Skeletal muscle satellite cell (primary cell): ENCODE results near the gene S100A3.
A peak's percentile ranks its signal among the peaks of the same experiment; 100 is the strongest.

Source experiments
- H3K27me3 ChIP-seq: 2 replicates; pipeline ENCODE4 v1.7.0; 2013; ENCODE audit warnings: low read length; ENCODE audit not compliant: control insufficient read depth, insufficient read depth
- H3K36me3 ChIP-seq: 2 replicates; pipeline ENCODE4 v1.7.0; 2013; ENCODE audit warnings: mild to moderate bottlenecking, control low read depth, low read length; ENCODE audit not compliant: insufficient read depth
- H3K4me1 ChIP-seq: 2 replicates; pipeline ENCODE4 v1.7.0; 2013; ENCODE audit warnings: low read length; ENCODE audit not compliant: control insufficient read depth, insufficient read depth
- H3K4me2 ChIP-seq: 2 replicates; pipeline ENCODE4 v1.7.0; 2013; ENCODE audit warnings: mild to moderate bottlenecking, low read length
- H3K4me3 ChIP-seq: 2 replicates; pipeline ENCODE4 v1.7.0; 2013; ENCODE audit warnings: low read length
- H3K9ac ChIP-seq: 2 replicates; pipeline ENCODE4 v1.7.0; 2013; ENCODE audit warnings: mild to moderate bottlenecking, low read depth, low read length, moderate library complexity
- H3K9me3 ChIP-seq: replicated peaks from 2 replicates; pipeline ENCODE4 v1.7.0; 2013; ENCODE audit warnings: mild to moderate bottlenecking, control low read depth, low read length

Gene S100A3

DNA sequence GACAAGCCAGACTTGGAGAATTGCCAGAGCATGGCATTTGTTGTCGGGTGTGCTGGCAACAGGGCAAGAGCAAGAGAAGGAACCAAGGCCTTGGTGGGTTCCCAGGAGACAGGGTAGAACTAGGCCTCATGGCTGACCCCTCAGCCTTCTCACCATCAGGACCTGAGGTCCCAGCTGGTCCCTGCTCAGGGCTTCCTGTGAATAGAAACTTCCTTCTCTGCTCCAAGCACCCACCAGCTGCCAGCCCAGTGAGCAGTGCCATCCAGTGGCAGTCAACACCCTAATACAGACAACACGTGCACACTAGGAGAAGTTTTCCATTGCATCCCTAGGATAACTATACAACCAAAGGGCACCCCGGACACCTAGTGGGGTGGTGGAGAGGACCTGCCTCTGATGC is 36.0 kb downstream of the S100A3 start:
- Histone ChIP-seq H3K9ac (no peak overlapping the region), H3K4me1 (peaks cover 8% of the 10 kb centered on the region), H3K4me2 (no peak overlapping the region), H3K9me3 (no peaks in the 10 kb centered on the region), H3K4me3 (no peak overlapping the region), H3K27me3 (no peaks in the 10 kb centered on the region), H3K36me3 (no peaks in the 10 kb centered on the region)

DNA sequence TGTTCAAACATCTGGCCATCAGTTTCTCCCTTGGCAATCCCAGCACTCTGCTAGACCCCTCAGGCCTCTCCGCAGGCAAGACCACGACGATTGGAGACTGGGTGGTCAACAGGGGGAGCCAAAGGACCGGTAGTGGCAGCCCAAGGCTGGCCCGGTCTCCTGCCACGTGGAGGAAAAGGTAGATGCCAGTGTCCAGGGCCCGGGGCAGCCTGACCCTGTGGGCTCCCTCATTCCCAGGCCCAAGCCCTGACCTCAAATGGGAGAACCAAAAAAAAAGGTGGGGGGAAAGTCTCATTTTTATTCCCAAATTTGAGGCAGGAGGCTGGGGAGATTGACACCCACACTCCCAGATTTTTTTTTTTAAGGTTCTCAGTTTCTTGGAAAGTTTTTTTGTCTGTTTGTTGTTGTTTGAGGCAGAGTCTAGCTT is 38.1 kb downstream of the S100A3 start:
- Histone ChIP-seq H3K36me3 (no peaks in the 10 kb centered on the region), H3K9ac (peak overlapping the region; percentile 59), H3K9me3 (no peaks in the 10 kb centered on the region), H3K4me3 (no peak overlapping the region), H3K4me1 (peaks cover 28% of the 10 kb centered on the region), H3K4me2 (no peak overlapping the region), H3K27me3 (no peaks in the 10 kb centered on the region)

DNA sequence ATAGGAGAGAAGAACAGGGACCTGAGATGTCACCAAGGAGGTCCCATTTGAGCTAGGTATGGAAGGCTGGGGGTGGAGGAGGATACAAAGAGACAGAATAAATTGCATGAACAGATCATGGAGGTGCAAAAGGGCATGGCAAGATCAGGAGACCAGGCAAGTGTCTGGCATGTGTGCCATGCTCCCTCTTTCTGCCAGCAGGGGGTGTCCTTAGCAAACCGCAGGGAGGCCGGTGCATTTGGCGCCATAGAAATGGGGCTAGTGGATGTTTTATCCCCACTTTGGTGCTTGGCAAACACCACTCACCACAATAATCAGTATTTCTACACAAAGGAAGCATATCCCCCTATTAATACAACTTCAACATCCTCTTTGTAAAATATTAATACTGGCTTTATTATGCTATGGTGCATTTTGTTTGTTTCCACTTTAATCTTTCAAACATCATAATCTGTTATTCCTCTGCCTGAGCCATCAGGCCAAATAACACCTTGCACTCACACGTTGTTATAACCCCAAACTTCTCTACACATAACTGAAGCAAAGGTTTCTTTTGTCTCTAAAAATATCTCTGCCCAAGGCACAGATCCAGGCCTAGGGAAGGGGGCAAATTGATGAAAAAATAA is 39.2 kb downstream of the S100A3 start:
- H3K27me3 ChIP-seq = no peaks in the 10 kb centered on the region
- H3K9me3 ChIP-seq = no peaks in the 10 kb centered on the region
- no peak overlapping the region for H3K9ac ChIP-seq
- peaks cover 36% of the 10 kb centered on the region for H3K4me1 ChIP-seq
- no peaks in the 10 kb centered on the region for H3K36me3 ChIP-seq
- H3K4me3 ChIP-seq = no peak overlapping the region
- no peak overlapping the region for H3K4me2 ChIP-seq

DNA sequence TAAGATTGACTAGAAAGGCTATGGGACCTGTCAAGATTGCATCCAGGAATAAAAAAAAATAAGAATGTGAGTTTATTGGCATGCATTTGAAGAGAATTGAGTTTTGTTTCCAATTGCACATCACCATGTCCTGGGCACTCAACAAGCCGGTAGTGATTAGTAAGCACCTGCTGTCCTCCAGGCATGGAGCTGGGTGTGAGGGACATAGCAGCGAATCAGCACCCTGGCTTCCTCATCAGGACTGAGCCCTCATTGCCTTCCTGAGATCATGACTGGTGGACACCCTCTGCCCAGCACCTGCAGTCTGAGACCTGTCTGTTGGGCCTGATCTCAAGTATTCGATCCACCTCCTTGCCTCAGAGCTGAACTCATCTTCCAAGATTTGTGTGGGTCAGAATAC is 40.0 kb downstream of the S100A3 start:
- no peaks in the 10 kb centered on the region for H3K27me3 ChIP-seq
- peaks cover 36% of the 10 kb centered on the region for H3K4me1 ChIP-seq

DNA sequence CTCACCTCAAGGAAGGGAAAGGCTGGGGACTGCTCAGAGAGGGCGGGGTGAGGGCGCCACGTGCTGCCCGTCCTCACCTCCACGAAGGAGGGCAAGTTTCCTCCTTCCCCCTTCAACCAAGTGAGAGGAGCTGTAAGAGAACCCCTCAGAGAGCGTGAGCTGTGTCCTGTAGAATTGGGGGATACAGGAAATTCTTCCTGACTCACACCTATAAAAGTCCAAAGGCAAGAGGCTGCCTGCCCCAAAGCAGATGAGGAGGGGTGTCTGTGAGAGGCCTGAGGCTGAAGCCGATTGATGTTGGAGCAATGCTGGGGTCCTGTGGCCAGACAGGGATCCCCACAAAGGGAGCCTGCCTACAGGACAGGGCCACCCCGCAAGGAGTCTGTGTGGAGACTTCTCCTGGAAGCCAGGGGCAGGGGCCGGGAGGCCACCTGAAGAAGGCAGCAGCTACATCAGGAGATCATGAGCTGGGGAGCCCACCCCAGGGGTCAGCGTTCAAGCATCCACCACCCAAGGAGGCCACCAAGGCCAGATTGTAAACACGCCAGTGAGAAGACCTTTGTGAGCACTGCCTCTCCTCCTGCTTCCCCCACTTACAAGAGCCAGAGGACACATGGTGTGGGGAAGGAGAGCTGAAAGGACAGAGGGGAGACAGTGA is 41.0 kb downstream of the S100A3 start:
- Histone ChIP-seq H3K4me2 (no peak overlapping the region), H3K9me3 (no peaks in the 10 kb centered on the region), H3K4me1 (peaks cover 36% of the 10 kb centered on the region), H3K27me3 (no peaks in the 10 kb centered on the region), H3K36me3 (no peaks in the 10 kb centered on the region), H3K9ac (no peak overlapping the region), H3K4me3 (no peak overlapping the region)

More for the DNA sequence above, 40.0 kb downstream of the S100A3 start:
- Histone ChIP-seq H3K4me3 (no peak overlapping the region), H3K4me2 (no peak overlapping the region), H3K9me3 (no peaks in the 10 kb centered on the region), H3K36me3 (no peaks in the 10 kb centered on the region), H3K9ac (no peak overlapping the region)

DNA sequence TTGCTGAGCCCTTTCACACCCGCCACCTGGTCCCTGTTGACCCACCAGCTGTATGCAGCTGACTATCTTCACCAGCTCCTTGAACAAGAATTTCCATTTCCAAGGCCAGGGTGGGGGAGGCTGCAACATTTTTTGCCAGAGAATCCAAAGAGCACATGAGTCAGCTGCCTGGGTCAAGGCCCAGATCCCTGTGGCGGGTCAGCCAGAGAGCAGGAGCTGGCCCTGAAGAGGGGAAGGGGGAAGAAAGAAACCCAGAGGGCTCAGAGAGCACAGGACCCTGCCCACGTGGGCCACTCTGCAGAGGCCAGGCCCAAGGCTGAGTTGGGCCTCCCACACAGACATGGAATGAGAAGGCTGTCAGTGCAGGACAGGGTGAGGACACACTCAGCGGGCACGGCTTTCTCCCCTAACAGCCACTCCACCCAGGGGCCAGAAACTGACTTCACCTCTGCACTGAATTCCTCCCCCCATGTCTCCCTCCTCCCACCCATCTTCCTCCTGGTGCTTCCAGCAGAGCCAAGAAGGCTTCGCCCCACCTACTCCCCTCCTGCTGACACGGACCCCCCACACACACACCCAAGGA is 42.1 kb downstream of the S100A3 start:
- H3K4me3 ChIP-seq = no peak overlapping the region
- peaks cover 36% of the 10 kb centered on the region for H3K4me1 ChIP-seq
- H3K36me3 ChIP-seq = no peaks in the 10 kb centered on the region
- H3K9ac ChIP-seq = peak overlapping the region; percentile 49
- no peaks in the 10 kb centered on the region for H3K27me3 ChIP-seq
- peak overlapping the region; percentile 74 for H3K4me2 ChIP-seq
- H3K9me3 ChIP-seq = no peaks in the 10 kb centered on the region

DNA sequence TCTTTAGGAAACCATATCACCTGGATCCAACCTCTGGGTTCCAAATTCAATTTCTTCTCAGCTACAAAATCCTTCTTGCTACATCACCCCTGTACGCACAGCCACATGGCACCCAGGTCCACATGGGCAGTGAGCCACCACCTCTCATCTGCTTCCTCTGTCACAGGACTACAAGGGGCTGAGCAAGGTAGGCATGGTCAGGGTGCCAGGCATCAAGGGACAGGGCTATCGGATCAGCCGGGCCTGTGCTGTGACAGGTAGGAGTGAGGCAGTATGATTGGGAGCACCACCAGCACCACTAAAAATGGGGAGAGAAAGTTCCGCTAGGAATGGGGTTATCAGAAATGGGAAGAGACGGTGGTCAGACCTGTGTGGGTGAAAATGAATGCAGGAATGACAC is 42.7 kb downstream of the S100A3 start:
- H3K4me3 ChIP-seq = peak overlapping the region; percentile 17
- no peaks in the 10 kb centered on the region for H3K27me3 ChIP-seq
- H3K4me2 ChIP-seq = peak overlapping the region; percentile 74
- H3K9ac ChIP-seq = no peak overlapping the region
- H3K4me1 ChIP-seq = peaks cover 36% of the 10 kb centered on the region
- H3K9me3 ChIP-seq = no peaks in the 10 kb centered on the region
- no peaks in the 10 kb centered on the region for H3K36me3 ChIP-seq

DNA sequence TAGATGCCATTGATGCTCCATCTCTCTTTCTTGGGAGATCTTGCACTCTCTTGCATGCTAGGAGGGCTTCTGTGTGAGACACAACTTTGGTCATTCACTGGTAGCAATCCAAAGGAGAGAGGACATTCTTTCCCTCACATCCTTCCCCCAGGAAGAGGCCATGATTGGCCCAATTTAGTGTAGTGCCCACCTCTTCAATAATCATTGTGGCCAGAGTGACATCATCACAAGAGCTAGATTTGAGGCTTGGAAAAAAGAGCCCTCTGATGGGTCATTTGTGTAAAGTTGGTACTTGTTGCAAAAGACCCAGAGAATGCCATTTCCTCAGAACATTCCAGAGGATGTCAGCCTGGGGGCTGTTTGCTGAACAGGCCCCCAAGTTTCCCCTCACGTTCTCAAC is 43.5 kb downstream of the S100A3 start:
- no peaks in the 10 kb centered on the region for H3K36me3 ChIP-seq
- no peak overlapping the region for H3K4me3 ChIP-seq
- no peaks in the 10 kb centered on the region for H3K9me3 ChIP-seq
- no peak overlapping the region for H3K4me2 ChIP-seq
- peaks cover 1% of the 10 kb centered on the region for H3K27me3 ChIP-seq
- no peak overlapping the region for H3K9ac ChIP-seq
- peaks cover 33% of the 10 kb centered on the region for H3K4me1 ChIP-seq

DNA sequence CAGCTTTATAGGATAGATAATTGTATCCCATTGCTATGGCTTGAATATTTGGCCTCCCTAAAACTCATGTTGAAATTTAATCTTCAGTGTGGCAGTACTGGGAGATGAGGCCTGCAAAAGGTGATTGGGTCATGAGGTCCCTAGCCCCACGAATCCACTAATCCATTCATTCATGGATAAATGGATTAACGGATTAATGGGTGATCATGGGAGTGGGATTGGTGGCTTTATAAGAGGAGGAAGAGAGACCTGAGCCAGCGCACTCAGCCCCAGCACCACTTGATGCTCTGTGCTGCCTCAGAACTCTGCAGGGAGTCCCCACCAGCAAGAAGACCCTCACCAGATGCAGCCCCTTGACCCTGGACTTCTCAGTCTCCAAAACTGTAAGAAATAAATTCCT is 45.3 kb downstream of the S100A3 start:
- no peak overlapping the region for H3K9ac ChIP-seq
- H3K9me3 ChIP-seq = no peaks in the 10 kb centered on the region
- no peak overlapping the region for H3K4me2 ChIP-seq
- H3K4me3 ChIP-seq = no peak overlapping the region
- peaks cover 33% of the 10 kb centered on the region for H3K4me1 ChIP-seq
- no peaks in the 10 kb centered on the region for H3K36me3 ChIP-seq
- peaks cover 18% of the 10 kb centered on the region for H3K27me3 ChIP-seq

DNA sequence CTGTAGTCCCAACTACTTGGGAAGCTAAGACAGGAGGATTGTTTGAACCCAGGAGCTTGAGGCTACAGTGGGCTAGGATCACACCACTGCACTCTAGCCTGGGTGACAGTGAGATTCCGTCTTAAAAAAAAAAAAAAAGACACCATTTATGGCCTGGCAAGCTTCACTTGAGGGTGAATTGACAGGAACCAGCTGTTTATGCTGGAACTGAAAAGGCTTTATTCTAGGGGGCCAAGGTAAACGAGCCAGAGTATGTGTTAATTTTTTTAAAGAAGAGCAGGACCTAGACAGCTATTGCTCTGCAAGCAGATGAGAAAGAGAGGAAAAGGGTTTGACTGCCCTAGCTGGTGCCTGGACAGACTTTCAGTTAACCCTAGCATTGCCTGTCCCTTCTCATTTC is 50.3 kb downstream of the S100A3 start:
- Histone ChIP-seq H3K4me3 (no peak overlapping the region), H3K9me3 (no peaks in the 10 kb centered on the region), H3K4me2 (no peak overlapping the region), H3K9ac (no peak overlapping the region), H3K27me3 (peaks cover 36% of the 10 kb centered on the region), H3K4me1 (no peaks in the 10 kb centered on the region), H3K36me3 (no peaks in the 10 kb centered on the region)
